Endodermal cell (in vitro differentiated cells): ENCODE measurements around the gene FRY. TPM values are rescaled to one million over a fixed set of nuclear protein-coding genes. Genes with fewer than 3 reads are reported as not detected.

Source experiments
- DNase-seq: peaks from one replicate; pipeline ENCODE4 v3.0.0-alpha.2; 2017
- H3K27ac ChIP-seq: 2 replicates; pipeline ENCODE4 v1.5.1; 2013; ENCODE audit warnings: mild to moderate bottlenecking, low read depth, low read length, moderate library complexity
- H3K27me3 ChIP-seq: 2 replicates; pipeline ENCODE4 v1.6.1; 2013; ENCODE audit warnings: mild to moderate bottlenecking, low read length, moderate library complexity; ENCODE audit not compliant: insufficient read depth, control insufficient read depth, poor library complexity, severe bottlenecking
- H3K36me3 ChIP-seq: 2 replicates; pipeline ENCODE4 v1.7.0; 2013; ENCODE audit warnings: mild to moderate bottlenecking, low read length, moderate library complexity; ENCODE audit not compliant: control insufficient read depth, insufficient read depth
- H3K4me1 ChIP-seq: one replicate; pipeline ENCODE4 v1.7.0; 2013; ENCODE audit warnings: low read length; ENCODE audit not compliant: control insufficient read depth, insufficient read depth
- H3K4me3 ChIP-seq: 2 replicates; pipeline ENCODE4 v1.5.1; 2013; ENCODE audit warnings: mild to moderate bottlenecking, low read length, moderate library complexity
- H3K9ac ChIP-seq: 2 replicates; pipeline ENCODE4 v1.6.1; 2013; ENCODE audit warnings: mild to moderate bottlenecking, low read length, moderate library complexity; ENCODE audit not compliant: poor library complexity, severe bottlenecking; ENCODE audit errors: extremely low read depth
- H3K9me3 ChIP-seq: 2 replicates; pipeline ENCODE4 v1.6.1; 2013; ENCODE audit warnings: mild to moderate bottlenecking, low read length, moderate library complexity; ENCODE audit not compliant: control insufficient read depth
- H3K27ac Mint-ChIP-seq: 2 replicates; pipeline ENCODE4 v1.8.0; 2020; ENCODE audit warnings: mixed read lengths
- H3K27me3 Mint-ChIP-seq: 2 replicates; pipeline ENCODE4 v1.8.0; 2021; ENCODE audit warnings: mild to moderate bottlenecking, mixed read lengths; ENCODE audit not compliant: insufficient read depth
- H3K36me3 Mint-ChIP-seq: 2 replicates; pipeline ENCODE4 v1.8.0; 2020; ENCODE audit warnings: low read depth, mixed read lengths
- H3K4me1 Mint-ChIP-seq: 2 replicates; pipeline ENCODE4 v1.8.0; 2020; ENCODE audit warnings: mixed read lengths
- H3K4me3 Mint-ChIP-seq: 2 replicates; pipeline ENCODE4 v1.8.0; 2020; ENCODE audit warnings: mild to moderate bottlenecking, moderate library complexity, mixed read lengths
- H3K9me3 Mint-ChIP-seq: 2 replicates; pipeline ENCODE4 v1.8.0; 2020; ENCODE audit warnings: mild to moderate bottlenecking, mixed read lengths
- WGBS, 2 experiments: methylation state at CpG; one replicate each; pipeline versions ENCODE4 v1.1.5 to v1.1.7; 2013; ENCODE audit warnings: missing lambda C conversion rate in 2 of 2, mixed read lengths in 1 of 2; ENCODE audit not compliant: insufficient coverage in 1 of 2, insufficient read length in 1 of 2; 5-methylcytosine and 5-hydroxymethylcytosine counted together
- total RNA-seq, 2 donors: library from RNA; stranded (reverse); fragmentation: NEBNext Ultra II Directional in 1 of 2; extraction: Animal tissue kit (Norgen Biotek cat#: 25700) in 1 of 2; gene quantifications; 2 replicates in 1 of 2; 3 replicates in 1 of 2; pipeline ENCODE4 v1.2.1, GENCODE V29; 2021
- TF ChIP-seq, protein P1 (sequence below): fragments of 200-600 bp; sonication (generic); conservative IDR thresholded peaks from 2 replicates; pipeline ENCODE4 v1.5.0; 2021; ENCODE audit warnings: antibody characterized with exemption, mild to moderate bottlenecking

The FRY gene
- total RNA-seq, 2 donors from 2014 or later = 20.1 to 30.8 TPM

DNA sequence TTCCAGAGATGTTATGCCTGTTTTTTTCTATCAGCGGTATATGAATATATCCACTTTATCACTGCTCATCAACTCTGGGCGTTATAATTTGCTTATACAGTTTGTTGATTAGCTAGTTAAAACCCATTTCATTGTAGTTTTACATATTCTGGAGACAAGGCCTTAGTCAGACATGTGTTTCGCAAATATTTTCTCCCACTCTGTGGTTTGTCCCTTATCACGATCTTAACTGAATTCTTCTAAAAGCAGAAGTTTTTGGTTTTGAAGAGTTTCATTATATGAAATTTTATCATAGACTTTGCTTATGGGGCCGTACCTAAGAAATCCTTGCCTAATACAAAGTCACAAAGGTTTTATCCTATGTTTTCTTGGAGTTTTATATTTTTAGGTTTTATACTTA, 84.6 kb downstream of the FRY start:
- Histone ChIP-seq H3K9ac (no peak overlapping the region), H3K4me1 (no peaks in the 10 kb centered on the region), H3K36me3 (no peaks in the 10 kb centered on the region), H3K27me3 (no peaks in the 10 kb centered on the region), H3K4me3 (no peak overlapping the region), H3K27ac (no peak overlapping the region), H3K9me3 (no peaks in the 10 kb centered on the region)
- DNase-seq = no peak
- Mint-ChIP-seq H3K4me3 (no peak overlapping the region), H3K9me3 (peaks cover 5% of the 10 kb centered on the region), H3K4me1 (no peaks in the 10 kb centered on the region), H3K27me3 (no peaks in the 10 kb centered on the region), H3K27ac (no peak overlapping the region), H3K36me3 (peaks cover 8% of the 10 kb centered on the region)
- TF ChIP-seq, protein P1, sequence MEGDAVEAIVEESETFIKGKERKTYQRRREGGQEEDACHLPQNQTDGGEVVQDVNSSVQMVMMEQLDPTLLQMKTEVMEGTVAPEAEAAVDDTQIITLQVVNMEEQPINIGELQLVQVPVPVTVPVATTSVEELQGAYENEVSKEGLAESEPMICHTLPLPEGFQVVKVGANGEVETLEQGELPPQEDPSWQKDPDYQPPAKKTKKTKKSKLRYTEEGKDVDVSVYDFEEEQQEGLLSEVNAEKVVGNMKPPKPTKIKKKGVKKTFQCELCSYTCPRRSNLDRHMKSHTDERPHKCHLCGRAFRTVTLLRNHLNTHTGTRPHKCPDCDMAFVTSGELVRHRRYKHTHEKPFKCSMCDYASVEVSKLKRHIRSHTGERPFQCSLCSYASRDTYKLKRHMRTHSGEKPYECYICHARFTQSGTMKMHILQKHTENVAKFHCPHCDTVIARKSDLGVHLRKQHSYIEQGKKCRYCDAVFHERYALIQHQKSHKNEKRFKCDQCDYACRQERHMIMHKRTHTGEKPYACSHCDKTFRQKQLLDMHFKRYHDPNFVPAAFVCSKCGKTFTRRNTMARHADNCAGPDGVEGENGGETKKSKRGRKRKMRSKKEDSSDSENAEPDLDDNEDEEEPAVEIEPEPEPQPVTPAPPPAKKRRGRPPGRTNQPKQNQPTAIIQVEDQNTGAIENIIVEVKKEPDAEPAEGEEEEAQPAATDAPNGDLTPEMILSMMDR = no peak
- WGBS, 2 experiments = 95% methylated on average over 4 of the region's 5 CpGs; no CpG with 5 or more reads in 1 of the 2 experiments

DNA sequence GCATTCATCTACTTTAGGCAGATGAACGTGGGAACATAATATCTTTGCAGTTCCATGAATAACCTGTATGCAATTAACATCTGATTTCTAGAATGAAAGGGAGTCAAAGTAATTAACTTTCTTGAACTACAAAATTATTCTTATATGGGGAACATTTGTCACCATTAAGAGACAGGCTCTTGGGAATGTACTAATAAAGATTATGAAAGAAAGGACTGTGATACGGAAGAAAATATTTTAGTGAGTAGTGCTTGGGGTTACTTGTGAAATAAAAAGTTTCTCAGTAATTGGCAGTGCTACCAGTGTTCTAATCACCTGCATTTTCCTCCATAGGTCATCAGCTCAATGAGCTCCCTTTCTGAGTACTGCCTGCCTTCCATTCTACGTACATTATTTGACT, 85.4 kb downstream of the FRY start:
- DNase-seq = no peak
- Histone ChIP-seq H3K9ac (no peak overlapping the region), H3K9me3 (no peaks in the 10 kb centered on the region), H3K27me3 (no peaks in the 10 kb centered on the region), H3K36me3 (no peaks in the 10 kb centered on the region), H3K4me1 (no peaks in the 10 kb centered on the region), H3K4me3 (no peak overlapping the region), H3K27ac (no peak overlapping the region)
- no peak overlapping the region for H3K27ac Mint-ChIP-seq
- H3K27me3 Mint-ChIP-seq = no peaks in the 10 kb centered on the region
- H3K36me3 Mint-ChIP-seq = peaks cover 15% of the 10 kb centered on the region
- no peaks in the 10 kb centered on the region for H3K4me1 Mint-ChIP-seq
- H3K4me3 Mint-ChIP-seq = no peak overlapping the region
- WGBS, 2 experiments = 86% methylated on average over 3 of the region's 3 CpGs; no CpG with 5 or more reads in 1 of the 2 experiments
- H3K9me3 Mint-ChIP-seq = peaks cover 12% of the 10 kb centered on the region
- TF ChIP-seq, protein P1 = no peak

DNA sequence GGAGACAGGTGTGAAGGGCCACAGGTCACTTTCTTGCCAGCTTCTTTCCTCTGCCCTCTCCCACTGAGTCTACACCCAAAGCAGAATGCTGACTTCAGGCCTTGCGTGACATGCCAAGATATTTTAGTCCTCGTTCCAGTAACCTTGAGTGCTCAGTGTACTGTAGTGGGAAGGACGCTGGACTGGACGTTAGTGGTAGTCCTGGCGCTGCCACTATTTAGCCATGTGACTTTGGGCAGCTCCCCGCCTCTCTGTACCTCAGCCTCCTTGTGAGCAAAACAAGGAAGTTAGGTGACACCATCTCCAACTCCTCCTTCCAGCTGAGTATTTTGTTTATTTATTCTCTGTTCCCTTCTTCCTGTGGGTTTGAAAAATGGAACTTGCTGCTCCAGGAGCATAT, 86.1 kb downstream of the FRY start:
- Histone ChIP-seq H3K9ac (no peak overlapping the region), H3K4me1 (no peaks in the 10 kb centered on the region), H3K9me3 (no peaks in the 10 kb centered on the region), H3K36me3 (no peaks in the 10 kb centered on the region), H3K27me3 (no peaks in the 10 kb centered on the region), H3K27ac (no peak overlapping the region), H3K4me3 (no peak overlapping the region)
- peaks cover 19% of the 10 kb centered on the region for H3K36me3 Mint-ChIP-seq
- TF ChIP-seq, protein P1 = no peak
- no peak overlapping the region for H3K27ac Mint-ChIP-seq
- DNase-seq = no peak
- H3K4me1 Mint-ChIP-seq = no peaks in the 10 kb centered on the region
- H3K9me3 Mint-ChIP-seq = peaks cover 19% of the 10 kb centered on the region
- no peaks in the 10 kb centered on the region for H3K27me3 Mint-ChIP-seq
- no peak overlapping the region for H3K4me3 Mint-ChIP-seq
- WGBS, 2 experiments = 92 to 95% methylated on average over 5 to 6 of the region's 6 CpGs
